Naive thymus-derived CD4-positive, alpha-beta T cell (primary cell): Measurements from ENCODE around the gene REV1. TPM values are rescaled to one million over a fixed set of nuclear protein-coding genes. Genes with fewer than 3 reads are reported as not detected.
"Not testable (repeated sequence)": the region's sequence is repeated elsewhere in the genome, so short reads cannot be mapped to it uniquely, and the experiment has no call there.

ENCODE experiments used
- ATAC-seq: fragments of 150-1000 bp; cut with Tn5 transposase; 2 replicates; pipeline ENCODE4 v1.10.0; 2021; ENCODE audit warnings: mild to moderate bottlenecking, moderate library complexity
- CTCF ChIA-PET: fragments of 350-600 bp; sonication (Branson Sonifier 250); formaldehyde crosslinking; loops from one replicate; lab custom pipeline; 2021; ENCODE audit warnings: antibody characterized with exemption; lab: Charles Lee
- POLR2A ChIA-PET: fragments of 350-600 bp; sonication (Branson Sonifier 250); formaldehyde crosslinking; loops from one replicate; lab custom pipeline; 2021; ENCODE audit warnings: antibody characterized with exemption, inconsistent platforms; lab: Charles Lee
- DNase-seq, 9 donors: peaks; one replicate each; pipeline versions ENCODE4 v3.0.0 to v3.0.0-alpha.2; 2020 to 2022; ENCODE audit warnings: mixed read lengths in 1 of 9
- H3K27ac ChIP-seq: one replicate; pipeline ENCODE4 v1.7.0; 2013; ENCODE audit warnings: mild to moderate bottlenecking, low read depth, low read length, moderate library complexity
- H3K27me3 ChIP-seq, 2 donors: one replicate each; pipeline ENCODE4 v1.7.0; 2013; ENCODE audit warnings: low read length in 2 of 2, mild to moderate bottlenecking in 2 of 2, moderate library complexity in 2 of 2; ENCODE audit not compliant: control insufficient read depth in 2 of 2, insufficient read depth in 2 of 2
- H3K36me3 ChIP-seq, 3 experiments: 1 replicate in 2 of 3; 2 replicates in 1 of 3; pipeline ENCODE4 v1.7.0; 2013; ENCODE audit warnings: low read length in 3 of 3, mild to moderate bottlenecking in 3 of 3, moderate library complexity in 1 of 3; ENCODE audit not compliant: insufficient read depth in 3 of 3, control insufficient read depth in 2 of 3
- H3K4me1 ChIP-seq, 2 donors: one replicate each; pipeline ENCODE4 v1.7.0; 2013; ENCODE audit warnings: low read length in 2 of 2, mild to moderate bottlenecking in 2 of 2, moderate library complexity in 1 of 2; ENCODE audit not compliant: control insufficient read depth in 2 of 2, insufficient read depth in 2 of 2
- H3K4me3 ChIP-seq: 2 replicates; pipeline ENCODE4 v1.7.0; 2013; ENCODE audit warnings: mild to moderate bottlenecking, low read length
- H3K9me3 ChIP-seq, 3 experiments: 1 replicate in 2 of 3; 2 replicates in 1 of 3; pipeline ENCODE4 v1.7.0; 2013; ENCODE audit warnings: low read length in 3 of 3; ENCODE audit not compliant: control insufficient read depth in 2 of 3
- H3K27ac Mint-ChIP-seq, 9 donors: one replicate each; pipeline ENCODE4 v1.8.0; 2020 to 2022; ENCODE audit warnings: mixed read lengths in 9 of 9, mild to moderate bottlenecking in 8 of 9, moderate library complexity in 5 of 9, inconsistent platforms in 2 of 9
- H3K27me3 Mint-ChIP-seq, 5 donors: one replicate each; pipeline ENCODE4 v1.8.0; 2021 to 2022; ENCODE audit warnings: mixed read lengths in 5 of 5, mild to moderate bottlenecking in 1 of 5
- H3K36me3 Mint-ChIP-seq, 5 donors: one replicate each; pipeline ENCODE4 v1.8.0; 2020 to 2022; ENCODE audit warnings: mixed read lengths in 5 of 5, mild to moderate bottlenecking in 3 of 5, inconsistent platforms in 1 of 5
- H3K4me1 Mint-ChIP-seq, 7 donors: one replicate each; pipeline ENCODE4 v1.8.0; 2020 to 2022; ENCODE audit warnings: mixed read lengths in 7 of 7, mild to moderate bottlenecking in 3 of 7, inconsistent platforms in 1 of 7
- H3K4me3 Mint-ChIP-seq, 10 donors: one replicate each; pipeline ENCODE4 v1.8.0; 2020 to 2022; ENCODE audit warnings: mild to moderate bottlenecking in 10 of 10, mixed read lengths in 10 of 10, moderate library complexity in 6 of 10, inconsistent platforms in 2 of 10
- H3K9me3 Mint-ChIP-seq, 11 donors: one replicate each; pipeline ENCODE4 v1.8.0; 2020 to 2022; ENCODE audit warnings: mixed read lengths in 11 of 11, mild to moderate bottlenecking in 4 of 11, inconsistent platforms in 1 of 11, moderate library complexity in 1 of 11
- intact Hi-C, 2 donors: fragments of 100-400 bp; cut with micrococcal nuclease; formaldehyde crosslinking; loops; one replicate each; pipeline ENCODE4 v1.15.1; 2023
- polyA plus RNA-seq, 2 donors: library from polyadenylated mRNA; unstranded; fragments of 300-500 nt; fragmentation: Illumina TruSeq; gene quantifications; one replicate each; pipeline ENCODE4 v1.2.3, GENCODE V29; 2021
- total RNA-seq, 6 experiments: library from RNA in 5 of 6; stranded (reverse) in 5 of 6; gene quantifications; 1 replicate in 5 of 6; 2 replicates in 1 of 6; pipeline ENCODE4 v1.2.3 and lab custom pipeline; 2021 to 2026

Gene REV1
- total and polyA plus RNA-seq, 7 experiments from 2014 or later: 23.1 to 72.5 (median 54.3) TPM

DNA sequence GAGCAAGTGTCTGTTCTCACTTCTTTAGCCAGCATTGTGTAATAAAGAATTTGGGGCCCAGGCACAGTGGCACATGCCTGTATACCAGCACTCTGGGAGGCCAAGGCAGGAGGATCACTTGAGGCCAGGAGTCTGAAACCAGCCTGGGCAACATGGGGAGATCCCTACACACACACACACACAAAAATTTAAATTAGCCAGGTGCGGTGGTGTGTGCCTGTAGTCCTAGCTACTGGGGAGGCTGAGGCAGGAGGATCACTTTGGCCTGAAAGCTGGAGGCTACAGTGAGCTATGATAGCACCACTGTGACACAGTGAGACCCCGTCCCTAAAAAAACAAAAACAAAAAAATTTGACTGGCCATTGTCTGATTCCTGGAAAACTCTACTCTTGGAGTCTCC, 8.3 kb downstream of the REV1 start:
- Histone ChIP-seq H3K27ac (no peak overlapping the region), H3K36me3 (no peaks in the 10 kb centered on the region), H3K4me3 (no peak overlapping the region), H3K9me3 (no peaks in the 10 kb centered on the region), H3K4me1 (peaks cover 0 to 16% of the 10 kb centered on the region in 2 donors), H3K27me3 (no peaks in the 10 kb centered on the region)
- intact Hi-C loops: loop anchor here in 1 of 2 donors (10.0 kb wide), 1 partner anchor 57 kb away; no protein-coding TSS in a partner anchor
- no peak for ATAC-seq
- no peak for DNase-seq
- no peaks in the 10 kb centered on the region for H3K27me3 Mint-ChIP-seq
- peaks cover 0 to 3% (median 0%) of the 10 kb centered on the region in 5 donors for H3K36me3 Mint-ChIP-seq
- peak overlapping the region in 2 of 10 donors; percentile 7 to 45 for H3K4me3 Mint-ChIP-seq
- peak overlapping the region in 1 of 9 donors; percentile 32 for H3K27ac Mint-ChIP-seq
- H3K4me1 Mint-ChIP-seq: peaks cover 36 to 98% (median 84%) of the 10 kb centered on the region in 7 donors
- ChIA-PET CTCF (no interaction called here), POLR2A (no interaction called here)
- H3K9me3 Mint-ChIP-seq: no peaks in the 10 kb centered on the region

DNA sequence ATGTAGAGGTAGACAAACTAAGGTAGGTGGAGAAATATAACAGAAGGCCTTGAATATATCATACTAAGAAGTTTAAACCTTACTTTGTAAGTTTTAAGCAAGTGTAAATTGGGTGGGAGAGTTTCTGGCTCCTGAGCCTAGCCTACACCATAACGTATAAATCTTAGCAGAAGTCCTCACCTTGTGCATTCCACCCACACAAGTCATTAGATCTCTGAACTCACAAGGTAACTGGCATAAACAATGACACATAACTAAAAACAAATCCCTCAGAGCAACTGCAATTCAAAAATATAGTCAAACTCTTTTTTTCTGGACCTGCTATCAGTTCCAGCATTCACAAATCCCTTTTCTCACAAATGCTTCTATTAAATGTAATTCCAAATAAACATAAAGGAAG, 9.4 kb downstream of the REV1 start:
- ATAC-seq: no peak

DNA sequence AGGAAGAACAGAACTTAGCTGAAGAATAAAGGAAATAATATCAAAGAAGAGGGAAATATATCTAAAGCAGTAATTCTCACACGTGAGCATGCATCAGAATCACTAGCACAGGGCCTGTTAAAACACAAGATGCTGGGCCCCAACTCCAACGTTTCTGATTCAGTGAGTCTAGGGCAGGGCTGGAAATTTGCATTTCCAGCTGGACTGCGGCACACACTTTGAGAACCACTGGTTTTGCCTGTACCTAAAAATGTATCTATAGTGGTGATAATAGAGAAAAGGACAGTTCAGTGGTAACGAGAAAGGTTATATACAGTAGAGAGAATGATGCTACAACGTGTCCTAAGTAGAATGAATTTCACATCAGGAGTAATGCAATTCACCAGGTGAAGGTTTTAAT, 11.2 kb downstream of the REV1 start:
- POLR2A ChIA-PET: interaction anchor here (0.6 to 0.7 kb wide), 2 partner anchors 13 to 415 kb away, joined by 3 read pairs; no protein-coding TSS in a partner anchor
- Mint-ChIP-seq H3K27ac (peak overlapping the region in 6 of 9 donors; percentile 0 to 63 (median 33)), H3K4me3 (peak overlapping the region in 8 of 10 donors; percentile 0 to 53 (median 19))

More for the DNA sequence above, 9.4 kb downstream of the REV1 start:
- Mint-ChIP-seq H3K36me3 (peaks cover 0 to 3% (median 0%) of the 10 kb centered on the region in 5 donors), H3K9me3 (no peaks in the 10 kb centered on the region), H3K27me3 (no peaks in the 10 kb centered on the region), H3K27ac (peak overlapping the region in 6 of 9 donors; percentile 0 to 56 (median 23)), H3K4me1 (peaks cover 31 to 88% (median 81%) of the 10 kb centered on the region in 7 donors), H3K4me3 (peak overlapping the region in 2 of 10 donors; percentile 14 to 68)
- H3K9me3 ChIP-seq: no peaks in the 10 kb centered on the region
- ChIA-PET CTCF (no interaction called here), POLR2A (no interaction called here)
- peaks cover 0 to 12% of the 10 kb centered on the region in 2 donors for H3K4me1 ChIP-seq
- intact Hi-C loops: loop anchor here in 1 of 2 donors (10.0 kb wide), 1 partner anchor 56 kb away; no protein-coding TSS in a partner anchor
- H3K36me3 ChIP-seq: no peaks in the 10 kb centered on the region
- H3K4me3 ChIP-seq: no peak overlapping the region
- H3K27ac ChIP-seq: no peak overlapping the region
- no peaks in the 10 kb centered on the region for H3K27me3 ChIP-seq
- DNase-seq: no peak

DNA sequence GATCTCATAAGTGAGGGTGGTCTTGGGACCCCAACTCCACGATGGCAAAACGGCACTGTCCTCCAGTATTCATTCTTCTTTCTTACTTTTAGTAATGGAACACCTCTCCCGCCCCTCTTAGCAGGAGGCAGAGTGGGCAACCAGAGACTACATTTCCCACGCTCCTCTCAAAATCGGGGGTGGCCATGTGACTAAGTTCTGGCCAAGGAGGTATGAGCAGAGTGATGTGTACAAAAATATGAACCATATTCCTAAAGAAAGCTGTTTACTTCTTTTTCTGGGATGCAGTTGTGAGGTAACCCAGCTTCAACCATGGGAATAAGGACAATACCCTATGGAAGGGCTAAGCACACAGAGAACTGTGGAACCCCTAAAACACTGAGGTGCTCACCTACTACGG, 12.8 kb downstream of the REV1 start:
- H3K27ac Mint-ChIP-seq: no peak overlapping the region
- intact Hi-C loops: no loop called here
- peaks cover 0 to 8% (median 2%) of the 10 kb centered on the region in 5 donors for H3K36me3 Mint-ChIP-seq
- ChIA-PET POLR2A (no interaction called here), CTCF (no interaction called here)
- H3K27me3 Mint-ChIP-seq: no peaks in the 10 kb centered on the region
- Histone ChIP-seq H3K27ac (no peak overlapping the region), H3K4me1 (peaks cover 0 to 13% of the 10 kb centered on the region in 2 donors), H3K4me3 (no peak overlapping the region), H3K36me3 (no peaks in the 10 kb centered on the region), H3K9me3 (no peaks in the 10 kb centered on the region), H3K27me3 (no peaks in the 10 kb centered on the region)
- peaks cover 27 to 88% (median 81%) of the 10 kb centered on the region in 7 donors for H3K4me1 Mint-ChIP-seq
- DNase-seq: no peak
- H3K4me3 Mint-ChIP-seq: peak overlapping the region in 2 of 10 donors; percentile 23 to 30
- H3K9me3 Mint-ChIP-seq: no peaks in the 10 kb centered on the region
- no peak for ATAC-seq

More for the DNA sequence above, 11.2 kb downstream of the REV1 start:
- Histone ChIP-seq H3K36me3 (no peaks in the 10 kb centered on the region), H3K27me3 (no peaks in the 10 kb centered on the region), H3K9me3 (no peaks in the 10 kb centered on the region), H3K4me1 (peaks cover 0 to 12% of the 10 kb centered on the region in 2 donors), H3K4me3 (no peak overlapping the region), H3K27ac (no peak overlapping the region)
- DNase-seq: no peak
- Mint-ChIP-seq H3K36me3 (peaks cover 0 to 7% (median 0%) of the 10 kb centered on the region in 5 donors), H3K27me3 (no peaks in the 10 kb centered on the region), H3K9me3 (no peaks in the 10 kb centered on the region), H3K4me1 (peaks cover 32 to 88% (median 82%) of the 10 kb centered on the region in 7 donors)
- intact Hi-C loops: no loop called here
- ATAC-seq: no peak
- CTCF ChIA-PET: no interaction called here

DNA sequence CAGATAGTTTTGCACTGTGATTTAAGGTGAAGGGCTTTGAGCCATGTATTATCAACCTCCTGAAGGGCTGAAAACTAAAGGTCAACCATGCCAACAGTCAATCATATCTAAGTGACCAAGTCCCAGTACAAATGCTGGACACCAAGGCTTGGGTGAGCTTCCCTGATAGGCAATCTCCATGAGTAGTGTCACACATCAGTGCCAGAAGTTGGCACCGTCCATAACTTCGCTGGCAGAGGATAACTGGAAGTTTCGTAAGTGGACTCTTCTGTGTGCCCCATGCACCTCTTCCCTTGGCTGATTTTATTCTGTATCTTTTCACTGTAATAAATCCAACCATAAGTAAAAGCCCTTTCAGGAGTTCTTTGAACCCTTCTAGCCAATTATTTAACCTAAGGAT, 13.2 kb downstream of the REV1 start:
- DNase-seq (no peak), ATAC-seq (no peak)
- Histone ChIP-seq H3K36me3 (no peaks in the 10 kb centered on the region), H3K27me3 (no peaks in the 10 kb centered on the region), H3K4me3 (no peak overlapping the region), H3K4me1 (peaks cover 0 to 9% of the 10 kb centered on the region in 2 donors), H3K9me3 (no peaks in the 10 kb centered on the region), H3K27ac (no peak overlapping the region)
- ChIA-PET POLR2A (no interaction called here), CTCF (no interaction called here)
- Mint-ChIP-seq H3K9me3 (peaks cover 0 to 2% (median 0%) of the 10 kb centered on the region in 11 donors), H3K27ac (no peak overlapping the region), H3K27me3 (no peaks in the 10 kb centered on the region), H3K36me3 (peaks cover 0 to 11% (median 3%) of the 10 kb centered on the region in 5 donors), H3K4me1 (peaks cover 26 to 88% (median 81%) of the 10 kb centered on the region in 7 donors), H3K4me3 (peak overlapping the region in 1 of 10 donors; percentile 23)
- intact Hi-C loops: no loop called here

DNA sequence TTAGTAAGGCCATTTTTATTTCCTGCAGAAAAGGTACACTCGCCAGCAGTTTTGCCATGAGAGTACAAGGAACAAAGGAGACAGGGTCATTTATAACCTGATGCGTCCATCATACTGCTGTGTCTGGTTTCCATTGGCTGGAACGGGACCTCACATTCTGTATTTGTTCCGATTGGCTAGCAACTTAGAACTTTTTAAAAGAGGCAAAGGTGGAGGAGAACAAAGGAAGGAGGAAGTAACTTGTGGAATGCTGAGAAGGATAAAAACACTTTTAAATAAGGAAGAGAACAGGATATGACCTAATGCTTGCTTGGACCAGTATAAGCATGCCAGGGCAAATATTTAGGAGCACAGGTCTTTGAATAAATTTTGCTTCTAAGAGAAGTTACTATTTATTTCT, 14.7 kb downstream of the REV1 start:
- peak overlapping the region in 2 of 9 donors; percentile 15 to 23 for H3K27ac Mint-ChIP-seq
- POLR2A ChIA-PET, CTCF ChIA-PET, H3K4me1 ChIP-seq, H3K9me3 ChIP-seq, H3K27me3 Mint-ChIP-seq, H3K4me3 Mint-ChIP-seq, DNase-seq, H3K27ac ChIP-seq, H3K4me3 ChIP-seq, H3K36me3 ChIP-seq, intact Hi-C loops, ATAC-seq, H3K27me3 ChIP-seq: not testable (repeated sequence)
- peaks cover 20 to 86% (median 77%) of the 10 kb centered on the region in 7 donors for H3K4me1 Mint-ChIP-seq
- peaks cover 0 to 14% (median 0%) of the 10 kb centered on the region in 11 donors for H3K9me3 Mint-ChIP-seq
- H3K36me3 Mint-ChIP-seq: peaks cover 0 to 23% (median 10%) of the 10 kb centered on the region in 5 donors
